Jurkat, Clone E6-1 (cell line): ENCODE results near the gene FSHR.

ENCODE experiments used
- DNase-seq: peaks from one replicate; pipeline ENCODE4 v3.0.0-alpha.2; 2011; ENCODE audit warnings: low read depth, low spot score
- H3K4me3 ChIP-seq: 2 replicates; pipeline ENCODE4 v1.5.1; 2011; ENCODE audit warnings: mild to moderate bottlenecking, low read length, control low read depth, moderate library complexity

The FSHR gene

GRCh38 chr2:48982887-48983435 is 171.4 kb downstream of the FSHR start:
- no peak overlapping the region for H3K4me3 ChIP-seq
- no peak for DNase-seq

- no peak for DNase-seq
- H3K4me3 ChIP-seq: no peak overlapping the region
Measured at GRCh38 chr2:48980846-48981245, 173.5 kb downstream of the FSHR start.

- no peak for DNase-seq
- no peak overlapping the region for H3K4me3 ChIP-seq
Measured at GRCh38 chr2:48979691-48980090, 174.6 kb downstream of the FSHR start.

- no peak overlapping the region for H3K4me3 ChIP-seq
- no peak for DNase-seq
Measured at GRCh38 chr2:48978131-48978530, 176.2 kb downstream of the FSHR start.

- H3K4me3 ChIP-seq: no peak overlapping the region
- no peak for DNase-seq
Measured at GRCh38 chr2:48971801-48972200, 182.5 kb downstream of the FSHR start.

GRCh38 chr2:48968011-48968410 is 186.3 kb downstream of the FSHR start:
- H3K4me3 ChIP-seq: no peak overlapping the region

GRCh38 chr2:48965204-48965603 is 189.1 kb downstream of the FSHR start:
- no peak overlapping the region for H3K4me3 ChIP-seq
- no peak for DNase-seq

More at GRCh38 chr2:48968011-48968410, 186.3 kb downstream of the FSHR start:
- DNase-seq: no peak

- no peak overlapping the region for H3K4me3 ChIP-seq
- no peak for DNase-seq
Measured at GRCh38 chr2:48961009-48961408, 193.3 kb downstream of the FSHR start.

GRCh38 chr2:48954935-48955334 is 199.4 kb downstream of the FSHR start:
- no peak for DNase-seq
- no peak overlapping the region for H3K4me3 ChIP-seq

- no peak for DNase-seq
- H3K4me3 ChIP-seq: no peak overlapping the region
Measured at GRCh38 chr2:48954311-48954710, 200.0 kb downstream of the FSHR start.

- no peak for DNase-seq
Measured at GRCh38 chr2:48952614-48953013, 201.7 kb downstream of the FSHR start.

GRCh38 chr2:48952143-48952542 is 202.2 kb downstream of the FSHR start:
- no peak for DNase-seq

More at GRCh38 chr2:48952614-48953013, 201.7 kb downstream of the FSHR start:
- no peak overlapping the region for H3K4me3 ChIP-seq

GRCh38 chr2:48948400-48949125 is 205.8 kb downstream of the FSHR start:
- no peak overlapping the region for H3K4me3 ChIP-seq
- DNase-seq: no peak

More at GRCh38 chr2:48952143-48952542, 202.2 kb downstream of the FSHR start:
- H3K4me3 ChIP-seq: no peak overlapping the region

GRCh38 chr2:48946449-48947048 is 207.8 kb downstream of the FSHR start:
- no peak overlapping the region for H3K4me3 ChIP-seq
- peak; percentile 24 for DNase-seq

- H3K4me3 ChIP-seq: no peak overlapping the region
- DNase-seq: no peak
Measured at GRCh38 chr2:48944956-48945355, 209.4 kb downstream of the FSHR start.

GRCh38 chr2:48943436-48943835 is 210.9 kb downstream of the FSHR start:
- H3K4me3 ChIP-seq: no peak overlapping the region
- DNase-seq: no peak

- no peak overlapping the region for H3K4me3 ChIP-seq
Measured at GRCh38 chr2:48941908-48942307, 212.4 kb downstream of the FSHR start.

GRCh38 chr2:48941456-48941855 is 212.9 kb downstream of the FSHR start:
- H3K4me3 ChIP-seq: no peak overlapping the region
- no peak for DNase-seq

More at GRCh38 chr2:48941908-48942307, 212.4 kb downstream of the FSHR start:
- no peak for DNase-seq

- H3K4me3 ChIP-seq: no peak overlapping the region
- no peak for DNase-seq
Measured at GRCh38 chr2:48940606-48941005, 213.7 kb downstream of the FSHR start.

- no peak overlapping the region for H3K4me3 ChIP-seq
- no peak for DNase-seq
Measured at GRCh38 chr2:48939232-48939631, 215.1 kb downstream of the FSHR start.
